Endothelial cell of umbilical vein (primary cell): ENCODE measurements around the gene KCNJ5. TPM values are rescaled to one million over a fixed set of nuclear protein-coding genes. Genes with fewer than 3 reads are reported as not detected.

Experiments used
- BruUV-seq: library from RNA; stranded (reverse); fragments of 400-500 nt; replicated peaks from 2 replicates; lab custom pipeline; 2021; lab: Mats Ljungman, UMichigan
- CTCF ChIA-PET: fragments of 300-600, 350-600 bp; sonication (Branson Sonifier 250); formaldehyde crosslinking; loops from one replicate; lab custom pipeline; 2021; ENCODE audit warnings: antibody characterized with exemption, inconsistent platforms; lab: Charles Lee
- POLR2A ChIA-PET: fragments of 300-600, 350-600 bp; sonication (Branson Sonifier 250); formaldehyde crosslinking; loops from one replicate; lab custom pipeline; 2021; ENCODE audit warnings: antibody characterized with exemption, inconsistent platforms; lab: Charles Lee
- DNase-seq: peaks from one replicate; pipeline ENCODE4 v3.0.0-alpha.2; 2011; ENCODE audit warnings: low read depth, low spot score
- FAIRE-seq: peaks from 2 replicates; lab custom pipeline; 2011; peaks lifted over from hg19 to GRCh38; lab: Jason Lieb, UNC
- H2AFZ ChIP-seq: 2 replicates; pipeline ENCODE4 v1.6.0; 2012; ENCODE audit warnings: low read depth, low read length, control low read depth, inconsistent platforms
- H3K27ac ChIP-seq: 2 replicates; pipeline ENCODE4 v1.5.1; 2011; ENCODE audit warnings: low read depth, mild to moderate bottlenecking, control low read depth, low read length, moderate library complexity; ENCODE audit not compliant: insufficient read depth
- H3K27me3 ChIP-seq, 2 experiments: 2 replicates each; pipeline versions ENCODE4 v1.6.0 to v1.6.1; 2011; ENCODE audit warnings: low read length in 2 of 2, mixed read lengths in 1 of 2; ENCODE audit not compliant: control insufficient read depth in 2 of 2, insufficient read depth in 2 of 2
- H3K36me3 ChIP-seq, 2 experiments: 2 replicates in 1 of 2; 3 replicates in 1 of 2; pipeline ENCODE4 v1.5.1; 2011; ENCODE audit warnings: low read length in 2 of 2, mild to moderate bottlenecking in 1 of 2, moderate library complexity in 1 of 2; ENCODE audit not compliant: control insufficient read depth in 2 of 2, insufficient read depth in 2 of 2; ENCODE audit errors: extremely low read depth in 1 of 2
- H3K4me1 ChIP-seq: 3 replicates; pipeline ENCODE4 v1.5.1; 2011; ENCODE audit warnings: mild to moderate bottlenecking, low read length; ENCODE audit not compliant: control insufficient read depth, insufficient read depth; ENCODE audit errors: extremely low read depth
- H3K4me2 ChIP-seq: 2 replicates; pipeline ENCODE4 v1.6.1; 2011; ENCODE audit warnings: low read length, control low read depth, mixed read lengths; ENCODE audit not compliant: insufficient read depth
- H3K4me3 ChIP-seq, 3 experiments: fragments of 200-600 bp in 1 of 3; sonication (generic), shearing (Covaris generic) in 1 of 3; replicated peaks in 1 of 3; 2 replicates each; pipeline ENCODE4 v1.5.1; 2011 to 2016; ENCODE audit warnings: control low read depth in 3 of 3, low read length in 3 of 3, mild to moderate bottlenecking in 2 of 3, inconsistent platforms in 1 of 3, low read depth in 1 of 3, moderate library complexity in 1 of 3; ENCODE audit not compliant: insufficient read depth in 1 of 3
- H3K79me2 ChIP-seq: 2 replicates; pipeline ENCODE4 v1.6.0; 2012; ENCODE audit warnings: low read length, inconsistent platforms; ENCODE audit not compliant: control insufficient read depth, insufficient read depth
- H3K9ac ChIP-seq: replicated peaks from 2 replicates; pipeline ENCODE3; 2011; ENCODE audit warnings: low read length, control low read depth; ENCODE audit not compliant: insufficient read depth; ENCODE audit errors: extremely low read depth
- H3K9me1 ChIP-seq: replicated peaks from 3 replicates; pipeline ENCODE4 v1.6.0; 2011; ENCODE audit warnings: mild to moderate bottlenecking, low read length; ENCODE audit not compliant: control insufficient read depth, insufficient read depth; ENCODE audit errors: extremely low read depth
- H3K9me3 ChIP-seq: replicated peaks from 2 replicates; pipeline ENCODE4 v1.5.1; 2012; ENCODE audit warnings: low read length, inconsistent platforms; ENCODE audit not compliant: control insufficient read depth, insufficient read depth
- H4K20me1 ChIP-seq: replicated peaks from 2 replicates; pipeline ENCODE3; 2011; ENCODE audit warnings: mild to moderate bottlenecking, low read length; ENCODE audit not compliant: control insufficient read depth, insufficient read depth; ENCODE audit errors: extremely low read depth
- EZH2 ChIP-seq: IDR thresholded peaks from 2 replicates; pipeline ENCODE4 v1.6.1; 2012; ENCODE audit warnings: borderline replicate concordance, low read depth, mild to moderate bottlenecking, moderate library complexity, low read length, inconsistent platforms; ENCODE audit not compliant: severe bottlenecking
- FOS ChIP-seq: IDR thresholded peaks from 2 replicates; pipeline ENCODE4 v1.6.1; 2011; ENCODE audit warnings: mild to moderate bottlenecking, low read length, moderate library complexity, borderline replicate concordance; ENCODE audit not compliant: insufficient read depth
- GATA2 ChIP-seq: IDR thresholded peaks from 2 replicates; pipeline ENCODE4 v1.7.0; 2011; ENCODE audit warnings: low read depth, mild to moderate bottlenecking, moderate library complexity, mixed read lengths, low read length; ENCODE audit not compliant: insufficient read length, insufficient read depth
- JUN ChIP-seq: IDR thresholded peaks from 2 replicates; pipeline ENCODE4 v1.6.1; 2011; ENCODE audit warnings: borderline replicate concordance, low read depth; ENCODE audit not compliant: insufficient read length, insufficient read depth
- MYC ChIP-seq: IDR thresholded peaks from one replicate; pipeline ENCODE4 v1.6.1; 2011; ENCODE audit warnings: mild to moderate bottlenecking, low read depth, low read length
- POLR2A ChIP-seq: IDR thresholded peaks from 2 replicates; pipeline ENCODE4 v1.6.1; 2012; ENCODE audit warnings: low read depth, mild to moderate bottlenecking, control low read depth, low read length
- POLR2AphosphoS5 ChIP-seq: IDR thresholded peaks from 2 replicates; pipeline ENCODE4 v1.6.1; 2012; ENCODE audit warnings: low read depth, mild to moderate bottlenecking, control low read depth, low read length, moderate library complexity; ENCODE audit not compliant: insufficient read depth
- dilution Hi-C: fragments of 300-500 bp; cut with MboI; formaldehyde crosslinking; loops from one replicate; pipeline ENCODE4 v1.15.0; 2019; ENCODE audit warnings: low sequenced_read_pairs; ENCODE audit not compliant: extremely low pct_ligation_motif_present
- intact Hi-C: fragments of 100-400 bp; cut with micrococcal nuclease; formaldehyde crosslinking; loops from one replicate; pipeline ENCODE4 v1.10.0; 2022
- polyA plus RNA-seq, 4 experiments: library from polyadenylated mRNA; depleted of rRNA in 3 of 4; stranded (reverse) in 3 of 4; unstranded in 1 of 4; fragments of >200 nt; gene quantifications; 2 replicates each; pipeline versions ENCODE4 v1.2.1 to v1.2.3, GENCODE V29; 2011 to 2012; ENCODE audit warnings: missing spikeins in 1 of 4
- total RNA-seq: library from RNA; stranded (reverse); gene quantifications from 2 replicates; pipeline ENCODE4 v1.2.3, GENCODE V29; 2021
- TF ChIP-seq, protein P1 (sequence below), 2 donors: IDR thresholded peaks; 1 replicate in 1 of 2; 2 replicates in 1 of 2; pipeline ENCODE4 v1.5.1; 2011; ENCODE audit warnings: low read length in 2 of 2, mild to moderate bottlenecking in 2 of 2, moderate library complexity in 2 of 2, control low read depth in 1 of 2, inconsistent platforms in 1 of 2, low read depth in 1 of 2; ENCODE audit not compliant: insufficient read depth in 1 of 2; ENCODE audit errors: extremely low read depth in 1 of 2
- TF ChIP-seq, protein P2 (sequence below): IDR thresholded peaks from 2 replicates; pipeline ENCODE4 v1.6.1; 2011; ENCODE audit not compliant: insufficient read depth, insufficient read length

Gene KCNJ5
- total and polyA plus RNA-seq, 2 donors (not counting 3 experiments of a cell fraction or from before 2014, with no cell fraction given), result 0.13 TPM; not detected in 1

GRCh38 chr11:128906185-128907050, 15.3 kb downstream of the KCNJ5 start:
- dilution Hi-C loops (no loop called here), intact Hi-C loops (loop anchor here (1.0 kb wide), 1 partner anchor 16 kb away; no protein-coding TSS in a partner anchor)
- no TSS peak for BruUV-seq
- Histone ChIP-seq H3K79me2 (no peaks in the 10 kb centered on the region), H3K9me3 (no peaks in the 10 kb centered on the region), H3K4me1 (peaks cover 17% of the 10 kb centered on the region), H3K36me3 (no peaks in the 10 kb centered on the region), H3K27me3 (peaks cover 18 to 21% of the 10 kb centered on the region in 2 experiments), H4K20me1 (no peaks in the 10 kb centered on the region), H3K9me1 (no peaks in the 10 kb centered on the region), H3K4me3 (no peak overlapping the region), H3K9ac (no peak overlapping the region), H2AFZ (no peak overlapping the region), H3K4me2 (no peak overlapping the region), H3K27ac (no peak overlapping the region)
- FAIRE-seq (no peak), DNase-seq (no peak)
- no peak for TF ChIP-seq JUN
- TF ChIP-seq POLR2AphosphoS5, result no peak
- TF ChIP-seq EZH2, result no peak
- TF ChIP-seq, protein P1, sequence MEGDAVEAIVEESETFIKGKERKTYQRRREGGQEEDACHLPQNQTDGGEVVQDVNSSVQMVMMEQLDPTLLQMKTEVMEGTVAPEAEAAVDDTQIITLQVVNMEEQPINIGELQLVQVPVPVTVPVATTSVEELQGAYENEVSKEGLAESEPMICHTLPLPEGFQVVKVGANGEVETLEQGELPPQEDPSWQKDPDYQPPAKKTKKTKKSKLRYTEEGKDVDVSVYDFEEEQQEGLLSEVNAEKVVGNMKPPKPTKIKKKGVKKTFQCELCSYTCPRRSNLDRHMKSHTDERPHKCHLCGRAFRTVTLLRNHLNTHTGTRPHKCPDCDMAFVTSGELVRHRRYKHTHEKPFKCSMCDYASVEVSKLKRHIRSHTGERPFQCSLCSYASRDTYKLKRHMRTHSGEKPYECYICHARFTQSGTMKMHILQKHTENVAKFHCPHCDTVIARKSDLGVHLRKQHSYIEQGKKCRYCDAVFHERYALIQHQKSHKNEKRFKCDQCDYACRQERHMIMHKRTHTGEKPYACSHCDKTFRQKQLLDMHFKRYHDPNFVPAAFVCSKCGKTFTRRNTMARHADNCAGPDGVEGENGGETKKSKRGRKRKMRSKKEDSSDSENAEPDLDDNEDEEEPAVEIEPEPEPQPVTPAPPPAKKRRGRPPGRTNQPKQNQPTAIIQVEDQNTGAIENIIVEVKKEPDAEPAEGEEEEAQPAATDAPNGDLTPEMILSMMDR (IDR thresholded peaks at IDR 0.05; ENCODE audit: extremely low read depth in 1 of 2, insufficient read depth in 1 of 2, low read depth in 1 of 2, low read length in 2 of 2), result no peak
- TF ChIP-seq GATA2, result no peak
- TF ChIP-seq, protein P2, sequence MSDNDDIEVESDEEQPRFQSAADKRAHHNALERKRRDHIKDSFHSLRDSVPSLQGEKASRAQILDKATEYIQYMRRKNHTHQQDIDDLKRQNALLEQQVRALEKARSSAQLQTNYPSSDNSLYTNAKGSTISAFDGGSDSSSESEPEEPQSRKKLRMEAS, result no peak
- TF ChIP-seq POLR2A, result no peak
- TF ChIP-seq MYC, result no peak
- TF ChIP-seq FOS, result no peak
- ChIA-PET CTCF (interaction anchor here (0.5 to 10.7 kb wide), 11 partner anchors 9 to 749 kb away, joined by 3 to 141 read pairs (median 4); partner anchors contain the start of gene KCNJ5), POLR2A (no interaction called here)
